Measurements from ENCODE around the gene UGT2A1. TPM values are rescaled to one million over a fixed set of nuclear protein-coding genes. Genes with fewer than 3 reads are reported as not detected.

Gene UGT2A1
- total and polyA plus RNA-seq, 9 donors, result not detected

DNA sequence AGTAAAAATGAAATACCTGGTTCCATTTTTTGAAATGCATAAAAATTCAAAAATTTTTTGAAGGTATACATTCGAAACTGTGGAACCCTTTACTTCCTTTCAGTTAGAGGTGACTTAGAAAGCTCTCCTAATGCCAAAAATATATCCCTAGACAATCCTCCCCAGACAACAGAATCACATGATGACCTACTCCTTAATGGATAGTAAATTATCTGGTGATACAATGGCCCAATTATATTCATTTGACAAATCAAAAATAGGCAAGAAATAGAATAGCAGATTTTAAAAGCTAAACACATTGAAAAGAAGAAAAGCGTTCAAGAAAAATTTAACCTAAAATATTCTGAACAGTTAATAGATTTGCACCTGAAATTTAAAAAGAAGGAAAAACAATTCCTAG lies 10.1 kb downstream of the UGT2A1 start:
- Histone ChIP-seq H3K27ac (no peak overlapping the region), H3K36me3 (no peaks in the 10 kb centered on the region), H3K4me3 (no peak overlapping the region), H3K4me1 (ENCODE audit: insufficient read depth) (no peaks in the 10 kb centered on the region), H3K9me3 (no peaks in the 10 kb centered on the region), H3K27me3 (no peaks in the 10 kb centered on the region)
- no peak for TF ChIP-seq EP300 (IDR thresholded peaks at IDR 0.05)
- TF ChIP-seq POLR2A (IDR thresholded peaks at IDR 0.05), result no peak
- TF ChIP-seq, protein P1, sequence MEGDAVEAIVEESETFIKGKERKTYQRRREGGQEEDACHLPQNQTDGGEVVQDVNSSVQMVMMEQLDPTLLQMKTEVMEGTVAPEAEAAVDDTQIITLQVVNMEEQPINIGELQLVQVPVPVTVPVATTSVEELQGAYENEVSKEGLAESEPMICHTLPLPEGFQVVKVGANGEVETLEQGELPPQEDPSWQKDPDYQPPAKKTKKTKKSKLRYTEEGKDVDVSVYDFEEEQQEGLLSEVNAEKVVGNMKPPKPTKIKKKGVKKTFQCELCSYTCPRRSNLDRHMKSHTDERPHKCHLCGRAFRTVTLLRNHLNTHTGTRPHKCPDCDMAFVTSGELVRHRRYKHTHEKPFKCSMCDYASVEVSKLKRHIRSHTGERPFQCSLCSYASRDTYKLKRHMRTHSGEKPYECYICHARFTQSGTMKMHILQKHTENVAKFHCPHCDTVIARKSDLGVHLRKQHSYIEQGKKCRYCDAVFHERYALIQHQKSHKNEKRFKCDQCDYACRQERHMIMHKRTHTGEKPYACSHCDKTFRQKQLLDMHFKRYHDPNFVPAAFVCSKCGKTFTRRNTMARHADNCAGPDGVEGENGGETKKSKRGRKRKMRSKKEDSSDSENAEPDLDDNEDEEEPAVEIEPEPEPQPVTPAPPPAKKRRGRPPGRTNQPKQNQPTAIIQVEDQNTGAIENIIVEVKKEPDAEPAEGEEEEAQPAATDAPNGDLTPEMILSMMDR (IDR thresholded peaks at IDR 0.05), result no peak
- intact Hi-C loops (cut with DNase I), result no loop called here
- no peak for DNase-seq
- 73 to 82% (median 76%) methylated on average over 2 of the region's 2 CpGs for WGBS, 3 donors

DNA sequence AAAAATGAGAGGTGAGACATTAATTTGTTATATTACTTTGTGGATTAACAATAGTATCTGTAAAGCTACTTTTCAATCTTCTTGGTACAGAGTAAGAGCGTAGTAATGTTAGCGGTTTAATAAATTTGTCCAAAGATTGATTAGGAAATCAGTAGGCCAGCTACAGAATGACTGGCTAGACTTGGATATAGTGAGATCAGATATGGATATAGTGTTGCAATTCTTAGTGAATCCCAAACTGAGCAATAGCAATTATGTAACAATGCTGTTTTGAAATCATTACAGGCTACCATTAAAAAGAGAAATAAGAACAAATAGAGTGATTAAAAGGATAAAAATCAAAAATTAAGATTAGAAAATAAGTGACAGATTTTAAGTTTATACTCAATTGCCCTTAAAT lies 12.8 kb downstream of the UGT2A1 start:
- Histone ChIP-seq H3K36me3 (no peaks in the 10 kb centered on the region), H3K4me3 (no peak overlapping the region), H3K27me3 (no peaks in the 10 kb centered on the region), H3K9me3 (no peaks in the 10 kb centered on the region), H3K27ac (no peak overlapping the region), H3K4me1 (ENCODE audit: insufficient read depth) (no peaks in the 10 kb centered on the region)
- intact Hi-C loops (cut with DNase I), result no loop called here
- no peak for DNase-seq
- 74 to 96% (median 93%) methylated on average over 2 of the region's 2 CpGs for WGBS, 3 donors
- no peak for TF ChIP-seq EP300 (IDR thresholded peaks at IDR 0.05)
- TF ChIP-seq, protein P1 (IDR thresholded peaks at IDR 0.05), result no peak
- no peak for TF ChIP-seq POLR2A (IDR thresholded peaks at IDR 0.05)

DNA sequence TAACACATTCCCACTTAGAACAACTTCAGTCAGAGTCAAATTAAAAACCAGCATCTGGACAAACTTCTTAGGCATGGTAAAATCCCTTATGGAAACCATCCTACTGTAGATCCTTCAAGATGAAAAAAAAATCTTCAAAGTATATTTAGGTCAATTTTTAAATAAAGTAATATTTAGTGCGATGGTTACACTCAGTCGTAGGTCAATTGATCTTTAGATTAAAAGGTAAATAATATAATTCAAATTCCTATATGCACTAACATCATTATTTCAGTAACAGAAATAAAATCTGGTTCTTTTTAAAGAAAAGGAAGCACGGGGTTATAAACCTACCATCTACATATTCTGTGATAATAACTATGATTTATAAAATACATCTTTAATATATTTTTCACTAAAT lies 13.5 kb downstream of the UGT2A1 start, which contains the start of gene UGT2A2:
TSS of gene UGT2A2 (minus strand) at position 101 of the 400 bp plus-strand sequence. CDS start at position 99, 2 bp downstream.
- Histone ChIP-seq H3K9me3 (no peaks in the 10 kb centered on the region), H3K27ac (no peak within 1 kb of the TSS), H3K36me3 (no peaks in the 10 kb centered on the region), H3K4me3 (no peak within 1 kb of the TSS), H3K4me1 (ENCODE audit: insufficient read depth) (no peaks in the 10 kb centered on the region), H3K27me3 (no peaks in the 10 kb centered on the region)
- intact Hi-C loops (cut with DNase I), result no loop called here
- TF ChIP-seq POLR2A (IDR thresholded peaks at IDR 0.05) (no peak), EP300 (IDR thresholded peaks at IDR 0.05) (no peak)
- TF ChIP-seq, protein P1 (IDR thresholded peaks at IDR 0.05), result no peak
- DNase-seq, result no peak
- WGBS, 3 donors, result 90 to 93% (median 91%) methylated on average over 3 of the region's 3 CpGs

DNA sequence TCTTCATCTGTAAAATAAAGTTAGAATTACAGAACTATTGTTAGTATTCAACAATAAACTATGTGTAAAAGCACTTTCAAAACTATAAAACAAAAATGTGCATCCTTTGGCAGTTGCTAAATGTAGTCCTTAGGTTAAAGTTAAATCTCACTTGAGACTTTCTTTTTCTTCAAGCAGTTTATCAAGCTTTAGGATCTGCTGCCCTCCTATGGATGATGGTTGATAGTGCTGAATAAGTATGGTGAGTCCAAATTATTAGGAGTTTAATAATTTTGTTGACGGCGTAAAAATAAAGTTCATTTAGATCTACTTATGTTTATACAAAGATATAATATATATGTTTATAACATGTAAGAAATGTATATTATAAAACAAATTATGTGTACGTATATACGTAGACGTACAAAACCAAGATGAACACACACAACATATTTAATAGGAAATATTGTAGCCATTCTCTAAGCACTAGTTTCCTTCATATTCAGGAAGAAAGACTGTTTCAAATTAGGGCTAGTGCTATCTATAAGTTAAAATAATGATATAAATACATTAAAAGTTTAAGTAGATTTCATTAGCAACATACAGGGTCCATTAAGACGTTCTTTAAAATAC lies 35.9 kb downstream of the UGT2A1 start:
- H3K27ac ChIP-seq, result no peak overlapping the region
- TF ChIP-seq POLR2A (IDR thresholded peaks at IDR 0.05), result no peak
- no peak for TF ChIP-seq EP300 (IDR thresholded peaks at IDR 0.05)
- TF ChIP-seq, protein P1 (IDR thresholded peaks at IDR 0.05), result no peak
- H3K36me3 ChIP-seq, result no peaks in the 10 kb centered on the region
- H3K27me3 ChIP-seq, result no peaks in the 10 kb centered on the region
- intact Hi-C loops (cut with DNase I), result loop anchor here in 1 of 4 donors (1.0 kb wide), 1 partner anchor 14 kb away; no protein-coding TSS in a partner anchor
- no peak for DNase-seq
- no peak overlapping the region for H3K4me3 ChIP-seq
- no peaks in the 10 kb centered on the region for H3K9me3 ChIP-seq
- WGBS, 3 donors, result 71 to 79% (median 77%) methylated on average over 6 of the region's 6 CpGs
- no peaks in the 10 kb centered on the region for H3K4me1 ChIP-seq (ENCODE audit: insufficient read depth)

Data from ovary (tissue), 9 donors.